ENCODE data around the gene CAMK1.

The CAMK1 gene

DNA sequence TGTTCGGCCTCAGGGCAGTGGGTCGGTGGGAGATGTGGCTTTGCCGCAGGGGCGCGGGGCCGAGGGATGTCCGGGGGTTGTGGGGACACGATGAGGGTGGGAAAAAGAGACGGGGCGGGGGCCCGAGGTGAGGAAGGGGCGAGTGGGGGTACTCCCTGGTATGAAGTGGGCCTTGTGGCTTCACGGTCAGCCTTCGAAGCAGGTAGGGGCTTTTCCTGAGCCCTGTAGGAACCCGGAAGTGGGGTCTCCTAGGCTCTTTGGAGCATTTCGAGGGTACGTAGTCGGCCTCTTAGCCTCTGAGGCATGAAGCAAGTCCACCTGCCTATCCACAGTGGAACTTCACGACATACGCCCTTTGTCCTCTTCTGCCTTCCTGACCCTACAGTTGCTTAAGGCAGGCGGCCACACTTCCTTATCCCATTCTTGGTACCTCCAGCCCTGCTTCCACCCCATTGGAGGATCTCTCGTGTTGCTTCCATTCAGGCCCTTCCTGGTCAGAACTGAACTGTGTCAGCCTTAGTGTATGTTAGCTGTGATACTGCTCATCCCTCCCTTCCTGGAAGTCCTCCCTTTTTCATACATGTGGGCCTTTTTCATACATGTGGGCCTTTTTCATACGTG lies 23.5 kb upstream of the CAMK1 start:
- no peak for DNase-seq (ENCODE audit: low read depth in 2 of 2)

DNA sequence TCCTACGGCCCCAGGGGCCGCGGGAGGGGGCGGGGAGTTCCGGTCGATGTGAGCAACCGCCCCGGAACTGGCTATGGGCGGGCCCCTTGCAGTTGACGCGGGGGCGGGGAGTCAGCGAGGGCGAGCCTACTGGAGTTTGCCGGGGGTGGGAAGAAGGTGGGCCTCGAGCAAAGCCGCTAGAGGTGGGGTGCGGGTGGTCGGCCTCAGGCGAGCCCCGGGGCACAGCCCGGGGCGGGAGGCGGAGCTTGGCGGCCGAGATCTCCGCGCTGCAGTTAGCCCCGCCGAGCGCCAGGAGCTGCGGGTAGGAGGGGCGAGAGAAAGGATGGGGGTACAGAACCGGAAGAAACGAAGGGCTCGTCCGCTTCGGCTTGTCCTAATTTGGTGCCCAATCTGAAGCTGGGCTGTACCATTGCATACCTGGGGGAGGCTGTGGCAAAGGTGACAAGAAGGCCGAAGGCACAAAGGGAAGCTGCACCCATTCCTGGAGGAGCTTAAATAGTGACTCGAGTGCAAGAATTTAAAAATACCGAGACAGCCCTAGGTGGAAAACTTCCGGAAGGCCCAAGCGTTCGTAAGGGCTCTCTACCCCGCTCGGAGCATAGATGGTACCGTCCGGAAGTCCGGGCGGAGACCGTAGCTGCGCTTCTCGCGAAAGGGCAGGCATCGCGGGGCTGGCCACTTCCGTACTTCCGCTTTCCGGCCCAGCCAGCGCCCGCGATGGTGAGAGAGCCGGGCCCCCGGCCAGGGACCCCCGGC lies 22.8 kb upstream of the CAMK1 start, which contains the start of the genes ARPC4 and TADA3:
Gene ARPC4 (plus strand): TSS at position 678 of the 756 bp plus-strand sequence. CDS start 40 bp downstream, at position 718.
Gene TADA3 (minus strand): TSS at position 69 of the 756 bp plus-strand sequence. CDS start 1,007 bp downstream, outside the sequence.
- peak; percentile 94 to 96 for DNase-seq (ENCODE audit: low read depth in 2 of 2)

DNA sequence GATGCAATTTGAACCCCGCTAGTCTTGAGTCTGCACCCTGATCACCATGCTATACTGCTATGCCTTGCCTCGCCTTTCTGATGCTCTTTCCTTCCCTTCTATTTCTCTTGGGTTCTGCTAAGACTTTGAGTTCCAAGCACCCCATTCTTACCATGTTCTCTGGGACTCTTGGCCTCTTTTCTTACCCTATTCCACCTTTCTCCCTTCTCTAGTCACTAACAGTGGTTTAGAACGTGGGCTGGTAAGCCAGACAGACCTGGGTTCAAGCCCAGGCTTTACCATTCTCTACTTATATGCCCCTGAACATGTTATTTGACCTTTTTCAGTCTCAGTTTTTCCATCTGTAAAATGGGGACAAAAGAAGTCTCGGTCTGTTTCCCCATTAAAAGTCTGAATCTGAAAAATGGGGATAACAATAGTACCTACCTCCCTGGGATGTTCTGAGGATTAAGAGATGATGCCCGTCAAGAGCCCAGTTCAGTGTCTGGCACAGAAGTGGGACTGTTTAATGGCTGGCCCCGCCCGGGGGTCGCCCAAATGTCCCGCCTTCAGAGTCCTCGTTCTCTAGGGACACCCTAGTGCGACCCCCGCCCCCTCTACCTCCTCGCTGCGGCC lies 22.1 kb upstream of the CAMK1 start:
- DNase-seq (ENCODE audit: low read depth in 2 of 2) = no peak

DNA sequence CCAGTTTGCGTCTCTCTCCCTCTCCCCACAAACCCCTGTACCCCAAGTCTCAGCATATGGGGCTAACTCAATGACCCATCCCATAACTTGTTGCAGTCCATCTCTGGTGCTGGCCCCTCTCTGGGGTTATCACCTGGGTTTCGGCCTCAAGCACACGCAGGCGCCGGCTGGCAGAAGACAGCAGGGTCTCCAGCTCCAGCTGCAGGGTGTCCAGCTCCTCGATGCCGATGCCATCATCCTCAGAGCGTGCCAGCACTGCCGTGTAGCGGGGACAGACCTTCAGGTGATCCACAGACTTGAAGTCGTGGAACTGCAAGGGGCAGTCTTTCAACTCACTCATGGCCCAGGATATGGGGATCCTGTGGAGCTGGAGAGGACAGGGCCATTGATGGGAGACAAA lies 21.4 kb upstream of the CAMK1 start:
- DNase-seq (ENCODE audit: low read depth in 2 of 2) = no peak

DNA sequence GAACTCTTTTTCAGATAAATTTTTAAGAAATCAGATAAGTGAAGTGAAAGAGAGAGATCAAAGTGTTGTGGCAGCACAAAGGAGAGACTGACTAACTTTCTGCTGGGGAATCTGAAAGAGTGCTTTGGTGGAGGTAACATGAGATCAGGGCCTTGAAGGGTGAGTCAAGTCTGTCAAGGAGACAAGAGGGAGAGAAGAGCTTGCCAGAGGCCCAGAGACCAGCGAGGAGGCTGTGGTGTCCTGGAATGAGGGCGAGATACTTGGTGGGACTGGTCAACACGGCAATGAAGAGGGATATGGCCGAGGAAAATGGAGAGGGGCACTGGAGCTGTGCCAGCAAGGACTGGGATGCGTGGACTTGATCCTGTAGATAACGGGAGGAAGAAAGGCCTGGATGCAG lies 18.0 kb upstream of the CAMK1 start:
- no peak for DNase-seq (ENCODE audit: low read depth in 2 of 2)

DNA sequence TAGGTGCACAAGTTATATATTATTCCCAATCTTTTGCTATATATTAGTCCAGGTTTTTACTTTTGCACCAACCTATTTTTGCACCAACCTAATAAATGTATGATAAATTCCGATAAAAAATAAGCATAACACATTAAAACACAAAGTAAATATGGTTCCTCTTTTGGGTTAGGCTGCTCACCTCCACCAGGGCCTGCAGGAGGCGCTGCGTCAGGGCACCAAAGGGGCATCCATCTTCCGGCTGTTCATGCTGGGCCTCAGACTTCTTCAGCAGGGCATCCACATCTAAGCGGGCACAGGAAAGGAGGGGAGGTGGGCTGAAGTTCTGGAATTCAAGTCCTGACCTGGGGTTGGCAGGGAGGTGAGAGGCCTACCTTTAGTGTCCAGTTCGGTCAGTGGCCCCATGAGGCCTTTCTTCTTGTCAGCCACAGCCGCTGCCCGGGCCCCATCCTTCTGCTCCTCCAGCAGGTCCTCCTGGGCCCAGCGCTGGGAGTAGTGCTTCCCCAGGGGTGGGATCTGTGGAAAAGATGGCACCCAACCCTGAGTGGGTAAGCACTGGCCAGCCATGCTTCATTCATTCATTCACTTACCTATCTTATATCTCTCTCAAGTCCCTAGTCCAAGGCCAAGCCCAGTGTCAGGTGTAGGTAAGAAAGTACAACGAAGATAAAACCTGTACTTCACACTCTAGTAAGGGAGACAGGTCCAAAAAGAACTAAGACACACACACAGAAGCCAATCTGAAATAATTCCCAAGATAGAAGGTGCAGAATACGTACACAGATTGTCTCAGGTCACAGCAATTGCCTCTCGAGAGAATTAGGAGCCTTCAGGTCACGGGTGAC lies 17.3 kb upstream of the CAMK1 start:
- no peak for DNase-seq (ENCODE audit: low read depth in 2 of 2)

DNA sequence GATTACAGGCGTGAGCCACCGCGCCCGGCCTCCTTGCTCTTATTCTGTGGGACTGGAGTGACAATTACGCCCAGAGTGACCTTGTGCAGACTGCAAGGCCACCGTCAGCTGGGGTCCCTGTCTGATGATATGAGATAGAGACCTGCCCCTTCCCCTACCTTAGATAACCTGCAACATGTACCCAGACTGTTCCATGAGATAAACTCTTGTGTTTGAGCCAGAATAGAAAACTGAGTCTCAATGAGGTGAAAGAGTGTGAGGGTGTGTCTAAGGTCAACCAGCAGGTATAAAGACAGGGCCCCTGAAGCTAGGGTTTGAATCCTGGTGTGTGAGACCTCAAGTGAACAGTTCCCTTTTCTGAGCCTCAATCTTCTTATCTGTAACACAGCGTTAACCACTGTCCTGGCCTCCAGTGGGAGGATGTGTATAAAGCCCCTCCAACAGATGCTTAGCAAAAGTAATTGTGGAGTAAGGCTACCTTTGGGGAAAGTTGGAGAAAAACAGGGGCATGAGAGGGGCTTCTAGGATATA lies 16.5 kb upstream of the CAMK1 start:
- DNase-seq (ENCODE audit: low read depth in 2 of 2) = no peak

DNA sequence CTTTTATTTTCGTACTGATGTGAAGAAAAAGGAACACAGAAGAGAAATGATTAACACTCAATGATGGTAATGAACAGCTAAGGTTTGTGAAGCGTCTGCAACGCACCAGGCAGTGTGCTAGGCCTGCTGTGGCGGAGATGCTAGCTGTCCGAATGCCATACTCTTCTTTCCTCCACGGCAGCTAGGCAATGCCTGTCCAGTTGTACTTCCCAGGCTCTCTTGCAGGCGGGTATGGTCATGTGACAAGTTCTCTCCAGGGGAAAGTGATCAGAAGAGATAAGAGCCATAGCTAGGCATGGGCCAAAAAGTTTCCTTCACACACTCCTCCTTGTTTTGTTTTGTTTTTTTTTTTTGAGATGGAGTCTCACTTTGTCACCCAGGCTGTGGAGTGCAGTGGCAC lies 15.9 kb upstream of the CAMK1 start:
- DNase-seq (ENCODE audit: low read depth in 2 of 2) = no peak

DNA sequence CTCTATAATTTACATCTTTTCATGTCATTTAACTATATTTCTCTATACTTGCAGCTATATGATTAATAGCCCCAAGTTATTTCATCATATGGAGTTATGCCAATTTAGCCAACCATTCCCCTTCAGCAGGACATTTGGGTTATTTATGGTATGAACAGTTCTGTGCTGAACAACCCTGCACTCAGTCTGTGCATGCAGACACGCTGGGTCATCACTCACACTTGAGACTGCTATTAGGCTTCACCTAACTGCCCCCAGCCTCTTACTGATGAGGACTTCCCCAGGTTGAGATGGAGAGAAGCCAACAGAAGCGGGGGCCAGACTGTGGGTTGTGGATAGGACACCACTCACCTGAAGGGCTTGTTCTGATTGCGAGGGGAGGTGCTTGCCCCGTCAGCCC lies 15.2 kb upstream of the CAMK1 start:
- DNase-seq (ENCODE audit: low read depth in 2 of 2) = no peak

DNA sequence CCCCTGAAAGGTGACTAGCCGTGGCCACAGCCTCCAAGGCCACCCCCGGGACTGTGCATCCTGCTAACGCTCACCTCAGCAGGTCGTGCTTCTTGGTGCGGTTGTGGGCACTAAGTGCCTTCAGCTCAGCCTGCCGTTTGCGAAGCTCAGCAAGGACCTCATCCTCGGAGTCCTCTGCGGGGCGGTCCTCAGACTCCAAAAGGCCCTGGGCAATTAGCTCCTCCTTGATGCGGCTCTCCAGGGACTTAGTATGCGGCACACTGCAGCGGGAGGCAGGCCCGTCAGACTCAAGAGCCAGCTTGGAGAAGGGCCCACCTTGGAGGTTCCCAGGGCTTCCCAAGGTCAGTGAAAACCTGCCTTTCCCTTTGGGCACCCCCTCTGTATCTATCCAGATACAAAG lies 14.2 kb upstream of the CAMK1 start:
- no peak for DNase-seq (ENCODE audit: low read depth in 2 of 2)

DNA sequence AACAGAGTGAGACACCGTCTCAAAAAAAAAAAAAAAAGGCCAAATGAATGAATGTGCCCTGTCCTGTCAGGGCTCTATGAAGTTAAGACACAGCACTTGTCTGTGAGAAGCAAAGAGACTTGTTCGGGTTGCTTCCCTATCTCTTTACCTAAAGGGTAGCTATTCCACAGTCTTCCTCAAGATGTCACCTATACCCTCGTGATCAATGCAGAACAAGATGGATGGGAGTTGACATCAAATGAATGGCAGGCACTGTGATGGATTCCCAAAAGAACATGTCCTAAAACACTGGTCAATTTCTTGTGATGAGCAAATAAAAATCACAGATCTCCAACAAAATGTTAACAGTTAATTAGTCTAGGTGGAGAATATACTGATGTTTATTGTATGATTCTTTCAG lies 13.0 kb upstream of the CAMK1 start:
- DNase-seq (ENCODE audit: low read depth in 2 of 2) = no peak

DNA sequence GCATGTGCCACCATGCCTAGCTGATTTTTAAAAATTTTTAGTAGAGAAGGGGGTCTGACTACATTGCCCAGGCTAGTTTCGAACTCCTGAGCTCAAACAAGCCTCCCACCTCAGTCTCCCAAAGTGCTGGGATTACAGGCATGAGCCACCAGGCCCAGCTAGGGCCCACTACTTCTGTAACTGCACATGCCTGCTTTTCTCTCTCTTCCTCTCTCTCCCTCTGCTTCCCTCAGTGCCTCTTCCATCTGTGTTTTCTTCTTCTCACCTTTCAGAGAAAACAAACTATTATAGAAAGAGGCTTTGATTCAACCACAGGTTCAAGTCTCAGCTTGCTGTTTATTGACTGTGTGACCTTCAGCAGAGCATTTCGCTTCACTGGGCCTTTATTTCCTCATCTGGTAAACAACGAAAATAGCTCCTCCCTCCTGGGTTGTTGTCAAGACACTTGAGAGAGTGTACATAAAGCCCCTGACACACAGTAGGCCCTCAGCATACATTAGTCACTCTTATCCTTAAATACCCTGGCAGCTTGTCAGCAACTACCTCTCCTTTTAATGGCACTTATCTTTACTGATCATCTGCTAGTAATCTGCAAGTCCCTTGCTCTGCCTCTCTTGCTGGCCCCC lies 12.3 kb upstream of the CAMK1 start:
- DNase-seq (ENCODE audit: low read depth in 2 of 2) = no peak

DNA sequence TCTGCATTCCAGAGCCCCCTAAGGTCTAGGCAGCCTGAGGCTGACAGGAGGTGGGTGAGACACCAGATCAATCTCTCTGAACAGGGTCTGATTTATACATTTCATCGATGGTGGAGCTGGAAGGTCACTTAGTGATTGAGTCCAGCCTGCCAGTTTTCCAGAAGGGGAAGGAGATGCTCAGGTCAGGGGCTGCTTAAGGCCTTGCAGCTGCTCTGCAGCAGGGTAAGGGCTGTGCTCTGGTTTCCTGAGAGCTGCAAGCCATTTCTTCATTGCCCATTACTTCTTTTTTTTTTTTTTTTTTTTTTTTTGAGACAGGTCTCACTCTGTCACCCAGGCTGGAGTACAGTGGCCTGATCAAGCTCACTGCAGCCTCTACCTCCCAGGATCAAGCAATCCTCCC lies 11.8 kb upstream of the CAMK1 start:
- DNase-seq (ENCODE audit: low read depth in 2 of 2) = no peak

DNA sequence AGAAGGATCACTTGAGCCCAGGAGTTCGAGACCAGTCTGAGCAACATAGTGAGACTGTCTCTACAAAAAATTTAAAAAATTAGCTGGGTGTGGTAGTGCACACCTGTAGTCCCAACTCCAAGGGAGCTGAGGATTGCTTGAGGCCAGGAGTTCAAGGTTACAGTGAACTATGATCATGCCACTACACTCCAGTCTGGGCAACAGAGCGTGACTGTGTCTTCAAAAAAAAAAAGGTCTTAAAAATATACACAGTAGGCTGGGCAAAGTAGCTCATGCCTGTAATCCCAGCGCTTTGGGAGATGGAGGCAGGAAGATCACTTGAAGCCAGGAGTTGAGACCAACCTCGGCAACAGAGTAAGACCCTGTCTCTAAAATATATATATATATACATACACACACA lies 11.2 kb upstream of the CAMK1 start:
- no peak for DNase-seq (ENCODE audit: low read depth in 2 of 2)

DNA sequence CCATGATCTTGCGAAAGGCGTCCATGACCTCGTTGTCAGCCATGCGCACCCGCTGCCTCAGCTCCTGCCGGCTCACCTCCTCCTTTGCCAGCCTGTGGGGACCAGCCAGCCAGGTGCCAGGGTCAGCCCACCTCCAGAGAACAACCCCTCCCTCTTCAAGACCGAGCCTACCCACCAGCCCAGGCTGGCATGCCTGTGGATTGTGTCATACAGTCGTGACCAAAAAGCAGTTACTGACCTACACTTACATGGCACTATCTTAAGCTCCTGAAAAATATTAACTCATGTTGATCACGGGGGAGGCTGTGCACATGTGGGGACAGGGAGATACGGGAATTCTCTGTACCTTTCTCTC lies 10.7 kb upstream of the CAMK1 start:
- DNase-seq (ENCODE audit: low read depth in 2 of 2) = no peak

DNA sequence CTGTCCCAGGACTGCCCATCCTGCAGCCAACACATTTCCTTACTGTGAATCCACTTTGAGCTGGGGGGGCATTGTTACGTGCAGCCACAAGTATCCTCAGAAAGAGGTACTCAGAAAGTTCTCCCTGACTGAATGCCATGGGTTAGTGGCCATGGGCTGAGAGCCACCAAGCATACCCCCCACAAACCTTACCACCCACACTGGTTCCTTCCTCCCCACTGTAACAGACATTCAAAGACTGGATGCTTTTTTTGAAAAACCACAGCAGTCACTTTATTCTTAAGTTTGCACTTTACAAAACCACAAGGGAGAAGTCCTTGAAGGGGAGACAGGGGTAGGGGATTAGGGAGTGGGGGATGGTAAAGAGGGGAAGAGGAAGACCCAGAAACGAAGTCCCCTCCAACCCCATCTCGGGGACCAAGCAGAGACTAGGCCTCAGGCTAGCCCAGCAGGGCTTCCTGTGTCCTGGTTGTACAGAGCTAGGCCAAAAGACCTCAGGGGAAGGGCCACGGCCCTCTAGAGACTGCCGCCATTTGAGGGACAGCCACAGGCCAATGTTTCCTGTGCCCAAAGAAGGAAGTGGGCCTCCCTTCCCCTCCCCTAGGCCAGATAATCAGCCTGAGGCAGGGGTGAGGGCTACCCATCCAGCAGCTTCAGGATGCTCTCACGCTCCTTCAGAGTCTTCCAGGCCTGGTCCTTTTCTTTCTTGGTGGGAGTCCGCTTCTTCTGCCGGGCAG lies 10.1 kb upstream of the CAMK1 start:
- no peak for DNase-seq (ENCODE audit: low read depth in 2 of 2)

DNA sequence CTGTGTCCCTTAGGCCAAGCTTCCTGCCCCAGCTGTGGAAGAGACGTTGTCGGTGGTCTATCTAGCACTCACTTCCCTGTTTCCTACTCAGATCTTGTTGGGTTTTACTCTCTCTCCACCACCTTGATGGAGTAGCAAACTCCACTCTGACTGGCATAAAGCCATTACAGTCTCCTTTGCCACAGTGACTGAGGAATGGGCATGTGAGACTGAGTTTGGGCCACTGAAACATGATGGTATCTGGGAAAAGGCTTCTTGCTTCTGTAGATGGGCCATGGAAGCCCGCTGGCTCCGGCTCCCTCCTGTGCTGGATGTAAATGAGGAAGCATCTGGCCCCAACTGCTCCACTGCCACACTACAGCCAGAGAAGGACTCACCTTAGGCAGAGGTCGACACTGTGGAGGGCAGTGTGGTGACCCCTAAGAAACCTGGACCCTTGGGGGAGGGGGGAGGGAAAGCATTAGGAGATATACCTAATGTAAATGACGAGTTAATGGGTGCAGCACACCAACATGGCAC lies 9.4 kb upstream of the CAMK1 start:
- no peak for DNase-seq (ENCODE audit: low read depth in 2 of 2)

DNA sequence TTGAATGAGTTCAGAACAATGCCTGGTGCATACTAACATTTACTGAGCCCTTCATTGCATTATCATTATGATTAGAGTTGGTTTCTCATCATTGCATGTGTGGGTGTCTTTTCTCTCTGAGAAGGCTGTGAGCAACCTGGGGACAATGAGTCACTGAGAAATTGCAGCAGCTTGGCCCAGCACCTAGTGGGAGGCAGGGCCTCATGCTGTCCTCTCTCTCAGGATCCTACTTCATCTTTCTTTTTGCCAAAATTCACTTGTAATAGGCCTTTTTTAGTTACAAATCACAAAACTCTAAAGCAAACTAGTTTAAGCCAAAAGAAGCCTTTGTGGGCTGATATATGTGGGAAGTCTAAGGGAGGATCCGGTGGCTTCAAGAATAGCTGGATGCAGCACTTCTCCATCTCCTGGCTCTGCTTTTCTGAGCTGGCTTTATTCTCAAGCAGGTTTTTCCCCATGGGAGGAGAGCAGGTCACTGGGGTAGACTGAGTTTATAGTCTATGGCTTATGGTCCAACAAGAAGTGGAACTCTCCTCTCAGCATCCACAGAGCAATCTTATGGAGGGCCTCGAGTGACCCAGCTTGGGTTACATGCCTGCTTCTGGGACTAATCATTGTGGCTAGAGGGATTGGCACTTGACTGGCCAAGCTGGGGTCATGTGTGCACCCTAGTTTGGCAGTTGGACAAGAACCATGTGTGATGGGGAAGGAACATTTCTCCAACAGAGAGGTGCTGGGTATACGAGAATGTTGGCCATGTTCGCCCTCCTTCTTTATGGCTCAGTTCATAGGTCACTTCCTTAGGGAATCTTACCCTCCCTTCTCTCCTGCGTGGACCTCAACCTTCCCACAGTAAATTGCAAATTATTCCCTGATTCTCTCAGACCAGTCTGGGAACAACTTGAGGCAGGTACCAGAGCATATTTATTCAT lies 8.7 kb upstream of the CAMK1 start:
- peak in 1 of 2 experiments; percentile 24 for DNase-seq (ENCODE audit: low read depth in 2 of 2)

DNA sequence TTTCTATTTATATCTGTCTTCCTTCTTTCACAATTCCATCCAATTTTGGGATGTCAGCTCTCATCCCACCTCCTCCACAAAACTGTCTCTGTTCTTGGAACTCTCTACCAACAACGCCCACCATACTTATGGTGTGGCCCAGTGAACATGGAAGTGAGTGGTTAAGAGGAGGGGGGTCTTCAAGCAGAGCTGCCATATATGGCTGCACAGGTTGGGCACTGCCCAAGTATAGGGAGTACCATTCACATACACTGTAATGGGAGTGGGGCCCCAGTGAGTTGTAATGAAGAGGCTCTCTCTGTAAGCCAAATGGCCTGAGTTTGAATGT lies 7.9 kb upstream of the CAMK1 start:
- DNase-seq (ENCODE audit: low read depth in 2 of 2) = no peak

Measured in fibroblast of skin of left biceps (primary cell).